ENCODE results near the gene TMEM60.

DNA sequence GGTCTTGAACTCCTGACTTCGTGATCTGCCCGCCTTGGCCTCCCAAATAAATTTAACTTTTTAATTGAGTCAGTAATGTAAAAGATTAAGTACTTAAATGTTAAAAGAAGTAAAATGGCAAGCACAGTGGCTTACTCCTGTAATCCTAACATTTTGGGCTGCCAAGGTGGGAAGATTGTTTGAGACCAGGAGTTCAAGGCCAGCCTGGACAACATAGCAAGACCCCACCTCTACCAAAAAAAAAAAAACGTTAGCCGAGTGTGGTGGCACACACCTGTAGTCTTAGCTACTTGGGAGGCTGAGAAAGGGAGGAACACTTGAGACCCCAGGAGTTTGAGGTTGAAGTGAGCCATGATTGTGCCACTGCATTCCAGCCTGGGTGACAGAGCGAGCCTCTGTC lies 26.4 kb upstream of the TMEM60 start:
- TF ChIP-seq, protein P1, sequence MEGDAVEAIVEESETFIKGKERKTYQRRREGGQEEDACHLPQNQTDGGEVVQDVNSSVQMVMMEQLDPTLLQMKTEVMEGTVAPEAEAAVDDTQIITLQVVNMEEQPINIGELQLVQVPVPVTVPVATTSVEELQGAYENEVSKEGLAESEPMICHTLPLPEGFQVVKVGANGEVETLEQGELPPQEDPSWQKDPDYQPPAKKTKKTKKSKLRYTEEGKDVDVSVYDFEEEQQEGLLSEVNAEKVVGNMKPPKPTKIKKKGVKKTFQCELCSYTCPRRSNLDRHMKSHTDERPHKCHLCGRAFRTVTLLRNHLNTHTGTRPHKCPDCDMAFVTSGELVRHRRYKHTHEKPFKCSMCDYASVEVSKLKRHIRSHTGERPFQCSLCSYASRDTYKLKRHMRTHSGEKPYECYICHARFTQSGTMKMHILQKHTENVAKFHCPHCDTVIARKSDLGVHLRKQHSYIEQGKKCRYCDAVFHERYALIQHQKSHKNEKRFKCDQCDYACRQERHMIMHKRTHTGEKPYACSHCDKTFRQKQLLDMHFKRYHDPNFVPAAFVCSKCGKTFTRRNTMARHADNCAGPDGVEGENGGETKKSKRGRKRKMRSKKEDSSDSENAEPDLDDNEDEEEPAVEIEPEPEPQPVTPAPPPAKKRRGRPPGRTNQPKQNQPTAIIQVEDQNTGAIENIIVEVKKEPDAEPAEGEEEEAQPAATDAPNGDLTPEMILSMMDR (IDR thresholded peaks at IDR 0.05), result no peak
- no peak for TF ChIP-seq POLR2A (IDR thresholded peaks at IDR 0.05)
